Caco-2 (cell line): Measurements from ENCODE around the gene ZC3H18. TPM values are rescaled to one million over a fixed set of nuclear protein-coding genes. Genes with fewer than 3 reads are reported as not detected.

Source experiments
- BruUV-seq: library from RNA; stranded (reverse); fragments of 400-500 nt; replicated peaks from 2 replicates; lab custom pipeline; 2021; lab: Mats Ljungman, UMichigan
- CTCF ChIA-PET: fragments of 300-600 bp; sonication (Branson Sonifier 250); formaldehyde crosslinking; loops from one replicate; lab custom pipeline; 2022; ENCODE audit warnings: antibody characterized with exemption; lab: Charles Lee
- POLR2A ChIA-PET: fragments of 300-600 bp; sonication (Branson Sonifier 250); formaldehyde crosslinking; loops from one replicate; lab custom pipeline; 2022; ENCODE audit warnings: antibody characterized with exemption; lab: Charles Lee
- DNase-seq, 2 experiments: peaks; one replicate each; pipeline versions ENCODE4 v3.0.0 to v3.0.0-alpha.2; 2020 to 2022
- H3K27me3 ChIP-seq: replicated peaks from 2 replicates; pipeline ENCODE4 v1.6.0; 2011; ENCODE audit warnings: low read length; ENCODE audit not compliant: control insufficient read depth, insufficient read depth
- H3K36me3 ChIP-seq: 2 replicates; pipeline ENCODE4 v1.5.1; 2011; ENCODE audit warnings: low read length; ENCODE audit not compliant: control insufficient read depth, insufficient read depth
- H3K4me1 ChIP-seq: fragments of 250-450 bp; sonication (Bioruptor Pico); 2 replicates; pipeline ENCODE4 v1.5.1; 2020; ENCODE audit warnings: mild to moderate bottlenecking
- H3K4me3 ChIP-seq: 2 replicates; pipeline ENCODE4 v1.5.1; 2011; ENCODE audit warnings: low read depth, mild to moderate bottlenecking, control low read depth, low read length
- H3K9me3 ChIP-seq: fragments of 250-450 bp; sonication (Bioruptor Pico); 2 replicates; pipeline ENCODE4 v1.5.1; 2020; ENCODE audit warnings: mild to moderate bottlenecking, moderate library complexity
- H3K27ac Mint-ChIP-seq: one replicate; pipeline ENCODE4 v1.8.0; 2022; ENCODE audit warnings: mixed read lengths; ENCODE audit not compliant: unreplicated experiment
- H3K27me3 Mint-ChIP-seq: one replicate; pipeline ENCODE4 v1.8.0; 2022; ENCODE audit warnings: mixed read lengths; ENCODE audit not compliant: insufficient read depth, unreplicated experiment
- H3K36me3 Mint-ChIP-seq: one replicate; pipeline ENCODE4 v1.8.0; 2022; ENCODE audit warnings: mild to moderate bottlenecking, mixed read lengths; ENCODE audit not compliant: insufficient read depth, unreplicated experiment
- H3K4me1 Mint-ChIP-seq: one replicate; pipeline ENCODE4 v1.8.0; 2022; ENCODE audit warnings: low read depth, mixed read lengths; ENCODE audit not compliant: unreplicated experiment
- H3K4me3 Mint-ChIP-seq: one replicate; pipeline ENCODE4 v1.8.0; 2022; ENCODE audit warnings: mild to moderate bottlenecking, moderate library complexity, mixed read lengths; ENCODE audit not compliant: unreplicated experiment
- H3K9me3 Mint-ChIP-seq: one replicate; pipeline ENCODE4 v1.8.0; 2022; ENCODE audit warnings: mixed read lengths; ENCODE audit not compliant: unreplicated experiment
- intact Hi-C: fragments of 100-400 bp; cut with micrococcal nuclease; formaldehyde crosslinking; loops from one replicate; pipeline ENCODE4 v1.10.0; 2022; ENCODE audit not compliant: unreplicated experiment
- total RNA-seq: library from RNA; stranded (reverse); gene quantifications from 2 replicates; pipeline ENCODE4 v1.2.3, GENCODE V29; 2022
- TF ChIP-seq, protein P1 (sequence below), 2 experiments: fragments of 200-600 bp in 1 of 2; IDR thresholded peaks; 1 replicate in 1 of 2; 2 replicates in 1 of 2; pipeline versions ENCODE4 v1.5.1 to v1.8.0; 2011 to 2022; ENCODE audit warnings: antibody characterized with exemption in 1 of 2, control low read depth in 1 of 2, inconsistent platforms in 1 of 2, low read depth in 1 of 2, low read length in 1 of 2, mild to moderate bottlenecking in 1 of 2, moderate library complexity in 1 of 2; ENCODE audit not compliant: insufficient read depth in 1 of 2, severe bottlenecking in 1 of 2, unreplicated experiment in 1 of 2

Gene ZC3H18
- total RNA-seq, 1 experiment from 2014 or later, result 82.0 TPM

DNA sequence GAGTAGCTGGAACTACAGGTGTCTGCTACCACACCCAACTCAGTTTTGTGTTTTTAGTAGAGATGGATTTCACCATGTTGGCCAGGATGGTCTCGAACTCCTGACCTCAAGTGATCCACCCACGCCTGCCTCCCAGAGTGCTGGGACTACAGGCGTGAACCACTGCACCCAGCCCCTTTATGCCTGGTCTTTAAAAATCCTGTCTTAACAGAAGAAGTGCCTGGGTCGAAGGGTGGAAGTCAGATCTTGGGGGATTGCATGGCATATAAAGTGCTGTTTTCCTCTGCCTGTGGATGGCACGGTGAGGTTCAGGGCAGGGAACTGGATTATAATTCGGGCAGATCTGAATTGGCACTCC is 30.3 kb downstream of the ZC3H18 start:
- H3K4me3 ChIP-seq, result no peak overlapping the region
- Mint-ChIP-seq H3K4me1 (no peaks in the 10 kb centered on the region), H3K36me3 (peaks cover 68% of the 10 kb centered on the region), H3K9me3 (no peaks in the 10 kb centered on the region), H3K27me3 (no peaks in the 10 kb centered on the region), H3K27ac (peak overlapping the region; percentile 19), H3K4me3 (no peak overlapping the region)
- no peaks in the 10 kb centered on the region for H3K27me3 ChIP-seq
- TF ChIP-seq, protein P1, sequence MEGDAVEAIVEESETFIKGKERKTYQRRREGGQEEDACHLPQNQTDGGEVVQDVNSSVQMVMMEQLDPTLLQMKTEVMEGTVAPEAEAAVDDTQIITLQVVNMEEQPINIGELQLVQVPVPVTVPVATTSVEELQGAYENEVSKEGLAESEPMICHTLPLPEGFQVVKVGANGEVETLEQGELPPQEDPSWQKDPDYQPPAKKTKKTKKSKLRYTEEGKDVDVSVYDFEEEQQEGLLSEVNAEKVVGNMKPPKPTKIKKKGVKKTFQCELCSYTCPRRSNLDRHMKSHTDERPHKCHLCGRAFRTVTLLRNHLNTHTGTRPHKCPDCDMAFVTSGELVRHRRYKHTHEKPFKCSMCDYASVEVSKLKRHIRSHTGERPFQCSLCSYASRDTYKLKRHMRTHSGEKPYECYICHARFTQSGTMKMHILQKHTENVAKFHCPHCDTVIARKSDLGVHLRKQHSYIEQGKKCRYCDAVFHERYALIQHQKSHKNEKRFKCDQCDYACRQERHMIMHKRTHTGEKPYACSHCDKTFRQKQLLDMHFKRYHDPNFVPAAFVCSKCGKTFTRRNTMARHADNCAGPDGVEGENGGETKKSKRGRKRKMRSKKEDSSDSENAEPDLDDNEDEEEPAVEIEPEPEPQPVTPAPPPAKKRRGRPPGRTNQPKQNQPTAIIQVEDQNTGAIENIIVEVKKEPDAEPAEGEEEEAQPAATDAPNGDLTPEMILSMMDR (IDR thresholded peaks at IDR 0.05; ENCODE audit: insufficient read depth in 1 of 2, low read depth in 1 of 2, low read length in 1 of 2, severe bottlenecking in 1 of 2, unreplicated experiment in 1 of 2), result no peak
- no peaks in the 10 kb centered on the region for H3K9me3 ChIP-seq
- no peak for DNase-seq
- intact Hi-C loops, result no loop called here
- ChIA-PET CTCF (no interaction called here), POLR2A (no interaction called here)
- peaks cover 8% of the 10 kb centered on the region for H3K36me3 ChIP-seq
- BruUV-seq, result no TSS peak
- H3K4me1 ChIP-seq, result 0 out of 2 replicates have a peak, but pooled peaks cover 6% of the 10 kb centered on the region

- Histone ChIP-seq H3K9me3 (no peaks in the 10 kb centered on the region), H3K36me3 (peaks cover 8% of the 10 kb centered on the region), H3K27me3 (no peaks in the 10 kb centered on the region), H3K4me1 (0 out of 2 replicates have a peak, but pooled peaks cover 6% of the 10 kb centered on the region), H3K4me3 (no peak overlapping the region)
- no peaks in the 10 kb centered on the region for H3K27me3 Mint-ChIP-seq
- peaks cover 69% of the 10 kb centered on the region for H3K36me3 Mint-ChIP-seq
- H3K9me3 Mint-ChIP-seq, result no peaks in the 10 kb centered on the region
- TF ChIP-seq, protein P1 (IDR thresholded peaks at IDR 0.05; ENCODE audit: insufficient read depth in 1 of 2, low read depth in 1 of 2, low read length in 1 of 2, severe bottlenecking in 1 of 2, unreplicated experiment in 1 of 2), result no peak
- intact Hi-C loops, result no loop called here
- ChIA-PET CTCF (no interaction called here), POLR2A (no interaction called here)
- H3K27ac Mint-ChIP-seq, result peak overlapping the region; percentile 19
- no peak for DNase-seq
- BruUV-seq, result no TSS peak
- no peaks in the 10 kb centered on the region for H3K4me1 Mint-ChIP-seq
- no peak overlapping the region for H3K4me3 Mint-ChIP-seq
Measured at GRCh38 chr16:88601313-88602036, 31.3 kb downstream of the ZC3H18 start.

DNA sequence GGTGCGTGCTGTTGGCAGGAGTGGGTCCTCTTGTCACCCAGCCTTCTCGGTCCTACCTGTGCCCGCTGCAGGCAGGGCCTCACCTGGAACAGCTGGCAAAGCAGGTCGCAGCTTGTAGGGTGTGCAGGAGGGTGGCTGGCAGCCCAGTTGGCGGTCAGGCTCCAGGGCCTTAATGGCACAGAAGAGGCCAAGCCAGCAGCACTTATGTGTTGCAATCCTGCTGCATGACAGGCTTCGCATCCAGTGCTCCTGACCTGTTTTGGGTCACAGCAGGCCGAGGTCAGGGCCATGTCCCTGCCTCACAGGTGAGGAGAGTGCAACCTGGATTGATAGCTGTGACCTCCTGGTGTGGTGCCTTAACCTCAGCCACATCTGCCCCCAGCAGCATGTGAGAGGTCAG is 31.9 kb downstream of the ZC3H18 start:
- TF ChIP-seq, protein P1 (IDR thresholded peaks at IDR 0.05; ENCODE audit: insufficient read depth in 1 of 2, low read depth in 1 of 2, low read length in 1 of 2, severe bottlenecking in 1 of 2, unreplicated experiment in 1 of 2), result no peak
- POLR2A ChIA-PET, result no interaction called here
- Histone ChIP-seq H3K4me3 (no peak overlapping the region), H3K27me3 (no peaks in the 10 kb centered on the region), H3K36me3 (peaks cover 8% of the 10 kb centered on the region), H3K4me1 (0 out of 2 replicates have a peak, but pooled peaks cover 6% of the 10 kb centered on the region), H3K9me3 (no peaks in the 10 kb centered on the region)
- intact Hi-C loops, result no loop called here
- BruUV-seq, result no TSS peak
- Mint-ChIP-seq H3K4me1 (no peaks in the 10 kb centered on the region), H3K27ac (no peak overlapping the region), H3K27me3 (no peaks in the 10 kb centered on the region), H3K9me3 (no peaks in the 10 kb centered on the region), H3K4me3 (no peak overlapping the region), H3K36me3 (peaks cover 75% of the 10 kb centered on the region)
- DNase-seq, result no peak
- CTCF ChIA-PET, result no interaction called here
